HL-60 (cell line): ENCODE measurements around the gene UROD.

ENCODE experiments used
- DNase-seq, 2 experiments: peaks; one replicate each; pipeline ENCODE4 v3.0.0-alpha.2; 2010 to 2020; ENCODE audit warnings: low read depth in 1 of 2, low spot score in 1 of 2
- H3K27ac ChIP-seq: fragments of 250-450 bp; sonication (Bioruptor Pico); replicated peaks from 2 replicates; pipeline ENCODE4 v1.5.1; 2020; ENCODE audit warnings: mild to moderate bottlenecking, moderate library complexity
- H3K27me3 ChIP-seq: fragments of 250-450 bp; sonication (Bioruptor Pico); 2 replicates; pipeline ENCODE4 v1.5.1; 2021; ENCODE audit warnings: mild to moderate bottlenecking, moderate library complexity; ENCODE audit not compliant: insufficient read depth, poor library complexity, severe bottlenecking
- H3K4me3 ChIP-seq: replicated peaks from 2 replicates; pipeline ENCODE4 v1.5.1; 2011; ENCODE audit warnings: mild to moderate bottlenecking, control low read depth, low read length; ENCODE audit not compliant: insufficient read depth
- GABPA ChIP-seq: IDR thresholded peaks from 2 replicates; pipeline ENCODE4 v1.6.1; 2012; ENCODE audit warnings: low read depth
- POLR2AphosphoS5 ChIP-seq: IDR thresholded peaks from 2 replicates; pipeline ENCODE4 v1.6.1; 2012; ENCODE audit warnings: low read depth
- SPI1 ChIP-seq: IDR thresholded peaks from 2 replicates; pipeline ENCODE4 v1.6.1; 2012; ENCODE audit warnings: low read depth, mild to moderate bottlenecking, borderline replicate concordance
- TF ChIP-seq, protein P1 (sequence below): IDR thresholded peaks from 2 replicates; pipeline ENCODE4 v1.6.1; 2012; ENCODE audit warnings: low read depth; ENCODE audit not compliant: insufficient replicate concordance
- TF ChIP-seq, protein P2 (sequence below): IDR thresholded peaks from one replicate; pipeline ENCODE4 v1.5.1; 2011; ENCODE audit warnings: low read length, control low read depth, inconsistent platforms; ENCODE audit not compliant: insufficient read depth

UROD gene

DNA sequence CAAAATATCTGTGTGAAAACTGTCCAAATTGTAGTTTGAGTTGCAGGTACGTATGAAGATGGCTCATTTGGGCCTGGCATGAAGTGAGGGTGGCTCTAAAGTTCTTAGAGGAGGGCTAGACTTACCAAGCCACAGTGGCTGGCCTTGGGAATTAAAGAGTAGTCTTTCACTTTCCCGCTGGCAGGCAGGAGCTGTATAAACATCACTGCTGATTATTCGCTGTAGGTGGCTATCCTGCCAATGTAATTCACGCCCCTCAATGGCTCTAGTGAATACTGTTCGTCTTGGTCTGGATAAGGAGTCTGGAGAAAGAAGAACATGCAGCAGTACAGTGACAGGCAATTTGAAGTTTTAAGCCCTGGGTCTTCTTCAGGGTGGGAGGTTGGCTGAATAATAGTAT is 31.0 kb downstream of the UROD start:
- no peaks in the 10 kb centered on the region for H3K27me3 ChIP-seq
- no peak for TF ChIP-seq GABPA
- no peak for TF ChIP-seq POLR2AphosphoS5
- TF ChIP-seq, protein P1, sequence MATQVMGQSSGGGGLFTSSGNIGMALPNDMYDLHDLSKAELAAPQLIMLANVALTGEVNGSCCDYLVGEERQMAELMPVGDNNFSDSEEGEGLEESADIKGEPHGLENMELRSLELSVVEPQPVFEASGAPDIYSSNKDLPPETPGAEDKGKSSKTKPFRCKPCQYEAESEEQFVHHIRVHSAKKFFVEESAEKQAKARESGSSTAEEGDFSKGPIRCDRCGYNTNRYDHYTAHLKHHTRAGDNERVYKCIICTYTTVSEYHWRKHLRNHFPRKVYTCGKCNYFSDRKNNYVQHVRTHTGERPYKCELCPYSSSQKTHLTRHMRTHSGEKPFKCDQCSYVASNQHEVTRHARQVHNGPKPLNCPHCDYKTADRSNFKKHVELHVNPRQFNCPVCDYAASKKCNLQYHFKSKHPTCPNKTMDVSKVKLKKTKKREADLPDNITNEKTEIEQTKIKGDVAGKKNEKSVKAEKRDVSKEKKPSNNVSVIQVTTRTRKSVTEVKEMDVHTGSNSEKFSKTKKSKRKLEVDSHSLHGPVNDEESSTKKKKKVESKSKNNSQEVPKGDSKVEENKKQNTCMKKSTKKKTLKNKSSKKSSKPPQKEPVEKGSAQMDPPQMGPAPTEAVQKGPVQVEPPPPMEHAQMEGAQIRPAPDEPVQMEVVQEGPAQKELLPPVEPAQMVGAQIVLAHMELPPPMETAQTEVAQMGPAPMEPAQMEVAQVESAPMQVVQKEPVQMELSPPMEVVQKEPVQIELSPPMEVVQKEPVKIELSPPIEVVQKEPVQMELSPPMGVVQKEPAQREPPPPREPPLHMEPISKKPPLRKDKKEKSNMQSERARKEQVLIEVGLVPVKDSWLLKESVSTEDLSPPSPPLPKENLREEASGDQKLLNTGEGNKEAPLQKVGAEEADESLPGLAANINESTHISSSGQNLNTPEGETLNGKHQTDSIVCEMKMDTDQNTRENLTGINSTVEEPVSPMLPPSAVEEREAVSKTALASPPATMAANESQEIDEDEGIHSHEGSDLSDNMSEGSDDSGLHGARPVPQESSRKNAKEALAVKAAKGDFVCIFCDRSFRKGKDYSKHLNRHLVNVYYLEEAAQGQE: no peak
- TF ChIP-seq SPI1: no peak
- TF ChIP-seq, protein P2, sequence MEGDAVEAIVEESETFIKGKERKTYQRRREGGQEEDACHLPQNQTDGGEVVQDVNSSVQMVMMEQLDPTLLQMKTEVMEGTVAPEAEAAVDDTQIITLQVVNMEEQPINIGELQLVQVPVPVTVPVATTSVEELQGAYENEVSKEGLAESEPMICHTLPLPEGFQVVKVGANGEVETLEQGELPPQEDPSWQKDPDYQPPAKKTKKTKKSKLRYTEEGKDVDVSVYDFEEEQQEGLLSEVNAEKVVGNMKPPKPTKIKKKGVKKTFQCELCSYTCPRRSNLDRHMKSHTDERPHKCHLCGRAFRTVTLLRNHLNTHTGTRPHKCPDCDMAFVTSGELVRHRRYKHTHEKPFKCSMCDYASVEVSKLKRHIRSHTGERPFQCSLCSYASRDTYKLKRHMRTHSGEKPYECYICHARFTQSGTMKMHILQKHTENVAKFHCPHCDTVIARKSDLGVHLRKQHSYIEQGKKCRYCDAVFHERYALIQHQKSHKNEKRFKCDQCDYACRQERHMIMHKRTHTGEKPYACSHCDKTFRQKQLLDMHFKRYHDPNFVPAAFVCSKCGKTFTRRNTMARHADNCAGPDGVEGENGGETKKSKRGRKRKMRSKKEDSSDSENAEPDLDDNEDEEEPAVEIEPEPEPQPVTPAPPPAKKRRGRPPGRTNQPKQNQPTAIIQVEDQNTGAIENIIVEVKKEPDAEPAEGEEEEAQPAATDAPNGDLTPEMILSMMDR: no peak
- no peak for DNase-seq
- no peak overlapping the region for H3K27ac ChIP-seq
- H3K4me3 ChIP-seq: no peak overlapping the region

DNA sequence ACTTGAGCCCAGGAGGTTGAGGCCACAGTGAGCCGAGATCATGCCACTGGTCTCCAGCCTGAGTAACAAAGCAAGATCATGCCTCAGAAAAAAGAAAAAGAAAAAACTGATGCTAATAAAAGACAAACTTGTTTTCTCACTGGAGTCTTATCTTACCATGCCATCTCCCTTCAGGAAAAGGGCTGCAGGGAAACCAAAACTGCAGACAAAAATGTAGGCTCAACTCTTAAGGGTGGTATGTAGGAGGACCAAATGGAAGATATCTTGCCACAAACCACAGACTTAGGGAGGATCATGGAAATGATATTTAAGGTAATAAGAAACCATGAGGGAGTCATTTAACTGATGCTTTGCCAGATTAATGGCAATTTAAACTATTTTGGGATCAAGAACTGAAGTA is 32.9 kb downstream of the UROD start:
- Histone ChIP-seq H3K4me3 (no peak overlapping the region), H3K27ac (no peak overlapping the region), H3K27me3 (no peaks in the 10 kb centered on the region)
- no peak for DNase-seq
- TF ChIP-seq POLR2AphosphoS5 (no peak), GABPA (no peak), SPI1 (no peak)
- TF ChIP-seq, protein P1: no peak
- TF ChIP-seq, protein P2: no peak

DNA sequence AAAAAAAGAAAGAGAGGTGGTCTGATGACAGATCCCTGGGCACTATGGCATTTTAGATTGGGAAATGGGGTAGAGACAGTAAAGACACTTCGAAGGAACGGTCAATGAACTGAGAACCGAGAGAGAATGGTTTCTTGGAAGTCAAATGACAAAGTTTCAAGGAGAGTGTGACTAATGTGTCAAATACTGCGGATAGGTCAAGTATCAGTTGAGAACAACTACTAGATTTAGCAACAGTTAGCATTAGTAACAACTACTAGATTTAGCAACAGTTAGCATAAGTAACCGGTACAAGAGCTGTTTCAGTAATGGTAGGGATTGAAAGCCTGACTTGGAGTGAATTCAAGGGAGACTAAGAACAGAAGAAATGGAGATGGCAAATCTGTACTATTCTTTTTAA is 35.0 kb downstream of the UROD start:
- H3K27me3 ChIP-seq: no peaks in the 10 kb centered on the region
- TF ChIP-seq POLR2AphosphoS5: no peak
- TF ChIP-seq, protein P2: no peak
- no peak for TF ChIP-seq GABPA
- no peak for TF ChIP-seq SPI1
- TF ChIP-seq, protein P1: no peak
- no peak for DNase-seq
- no peak overlapping the region for H3K27ac ChIP-seq
- H3K4me3 ChIP-seq: no peak overlapping the region
